WTC11 (cell line): ENCODE measurements around the gene P3H3. TPM values are rescaled to one million over a fixed set of nuclear protein-coding genes. Genes with fewer than 3 reads are reported as not detected.
"Not testable (repeated sequence)": the region's sequence is repeated elsewhere in the genome, so short reads cannot be mapped to it uniquely, and the experiment has no call there.

Experiments
- ATAC-seq: fragments of 200-7000 bp; cut with Tn5 transposase; 2 replicates; pipeline ENCODE4 v1.10.0; 2021; ENCODE audit warnings: mild to moderate bottlenecking, moderate library complexity
- CTCF ChIA-PET: fragments of 300-600 bp; sonication (Branson Sonifier 250); formaldehyde crosslinking; loops from one replicate; lab custom pipeline; 2021; ENCODE audit warnings: antibody characterized with exemption; lab: Charles Lee
- POLR2A ChIA-PET: fragments of 350-600 bp; sonication (Branson Sonifier 250); formaldehyde crosslinking; loops from one replicate; lab custom pipeline; 2021; ENCODE audit warnings: antibody characterized with exemption; lab: Charles Lee
- DNase-seq: peaks from one replicate; pipeline ENCODE4 v3.0.0; 2021; ENCODE audit warnings: low spot score
- H3K27ac Mint-ChIP-seq: 2 replicates; pipeline ENCODE4 v1.8.0; 2021; ENCODE audit warnings: mixed read lengths
- H3K27me3 Mint-ChIP-seq: 2 replicates; pipeline ENCODE4 v1.8.0; 2021; ENCODE audit warnings: low read depth, mild to moderate bottlenecking, moderate library complexity, mixed read lengths
- H3K36me3 Mint-ChIP-seq: 2 replicates; pipeline ENCODE4 v1.8.0; 2021; ENCODE audit warnings: mixed read lengths
- H3K4me1 Mint-ChIP-seq: 2 replicates; pipeline ENCODE4 v1.8.0; 2022; ENCODE audit warnings: mixed read lengths
- H3K4me3 Mint-ChIP-seq: 2 replicates; pipeline ENCODE4 v1.8.0; 2021; ENCODE audit warnings: mild to moderate bottlenecking, moderate library complexity, mixed read lengths
- H3K9me3 Mint-ChIP-seq: 2 replicates; pipeline ENCODE4 v1.8.0; 2021; ENCODE audit warnings: mixed read lengths
- AFF4 ChIP-seq: sonication (generic); formaldehyde crosslinking; IDR thresholded peaks from 2 replicates; pipeline ENCODE4 v1.8.1; 2023; ENCODE audit warnings: mild to moderate bottlenecking, missing genetic modification reagents, borderline replicate concordance
- ATF6 ChIP-seq: sonication (generic); formaldehyde crosslinking; IDR thresholded peaks from 2 replicates; pipeline ENCODE4 v1.8.1; 2023; ENCODE audit warnings: mild to moderate bottlenecking, missing genetic modification reagents
- CTCF ChIP-seq: fragments of 200-600 bp; IDR thresholded peaks from 2 replicates; pipeline ENCODE4 v1.8.0; 2022; ENCODE audit warnings: antibody characterized with exemption
- EMX1 ChIP-seq: fragments of 250-450 bp; sonication (Bioruptor Pico); IDR thresholded peaks from 2 replicates; pipeline ENCODE4 v1.8.0; 2021; ENCODE audit warnings: mild to moderate bottlenecking
- ETV6 ChIP-seq: sonication (generic); formaldehyde crosslinking; IDR thresholded peaks from 2 replicates; pipeline ENCODE4 v1.8.1; 2022; ENCODE audit warnings: mild to moderate bottlenecking, missing genetic modification reagents
- MLX ChIP-seq: sonication (generic); formaldehyde crosslinking; IDR thresholded peaks from 2 replicates; pipeline ENCODE4 v1.8.1; 2023; ENCODE audit warnings: mild to moderate bottlenecking, missing genetic modification reagents, moderate library complexity
- PRRX2 ChIP-seq: fragments of 250-450 bp; sonication (Bioruptor Pico); IDR thresholded peaks from 2 replicates; pipeline ENCODE4 v1.8.0; 2021; ENCODE audit warnings: mild to moderate bottlenecking
- SMAD3 ChIP-seq: sonication (generic); formaldehyde crosslinking; IDR thresholded peaks from 2 replicates; pipeline ENCODE4 v1.8.0; 2022; ENCODE audit warnings: missing genetic modification reagents, mild to moderate bottlenecking, borderline replicate concordance
- TEAD4 ChIP-seq: sonication (generic); formaldehyde crosslinking; IDR thresholded peaks from 2 replicates; pipeline ENCODE4 v1.8.0; 2022; ENCODE audit warnings: mild to moderate bottlenecking, missing genetic modification reagents
- ZMAT4 ChIP-seq: fragments of 250-450 bp; sonication (Bioruptor Pico); IDR thresholded peaks from 2 replicates; pipeline ENCODE4 v1.9.0; 2021; ENCODE audit warnings: mild to moderate bottlenecking
- ZNF423 ChIP-seq: fragments of 250-450 bp; sonication (Bioruptor Pico); IDR thresholded peaks from 2 replicates; pipeline ENCODE4 v2.1.2; 2022; ENCODE audit warnings: mild to moderate bottlenecking, moderate library complexity
- ZNF671 ChIP-seq: fragments of 250-450 bp; sonication (Bioruptor Pico); IDR thresholded peaks from 2 replicates; pipeline ENCODE4 v1.8.0; 2021; ENCODE audit warnings: mild to moderate bottlenecking
- total RNA-seq: library from RNA; stranded (reverse); gene quantifications from 3 replicates; pipeline ENCODE4 v1.2.3, GENCODE V29; 2021

P3H3 gene
- total RNA-seq, 1 experiment from 2014 or later: 50.7 TPM

- no peak for TF ChIP-seq AFF4 (CRISPR knock-in tag)
- TF ChIP-seq MLX (CRISPR knock-in tag): 0 out of 2 replicates have a peak, but pooled peaks have one; percentile 64
- no peak for TF ChIP-seq ATF6
Measured at GRCh38 chr12:6867413-6868210, 39.4 kb downstream of the P3H3 start, which contains the start of gene TPI1 (continued).

GRCh38 chr12:6868211-6869048 lies 40.2 kb downstream of the P3H3 start:
- DNase-seq (no peak), ATAC-seq (no peak)
- Mint-ChIP-seq H3K4me1 (peaks cover 60% of the 10 kb centered on the region), H3K4me3 (peak overlapping the region; percentile 89), H3K9me3 (no peaks in the 10 kb centered on the region), H3K36me3 (peaks cover 56% of the 10 kb centered on the region), H3K27me3 (no peaks in the 10 kb centered on the region), H3K27ac (peak overlapping the region; percentile 88)
- CTCF ChIA-PET: interaction anchor here (1.1 to 8.5 kb wide), 27 partner anchors 7 to 331 kb away, joined by 3 to 181 read pairs (median 5); partner anchors contain the start of genes ATN1, C12orf57, CDCA3 and ENO2
- POLR2A ChIA-PET: interaction anchor here (0.6 to 4.3 kb wide), 12 partner anchors 16 to 115 kb away, joined by 3 to 33 read pairs (median 8); partner anchors contain the start of genes ATN1, C12orf57, CDCA3 and ENO2
- no peak for TF ChIP-seq ZNF423
- TF ChIP-seq ZNF671 (CRISPR knock-in tag): no peak

GRCh38 chr12:6869049-6870021 lies 41.1 kb downstream of the P3H3 start:
- H3K27me3 Mint-ChIP-seq: no peaks in the 10 kb centered on the region
- ATAC-seq (peak; percentile 0), DNase-seq (peak; percentile 94)
- no peaks in the 10 kb centered on the region for H3K9me3 Mint-ChIP-seq
- H3K27ac Mint-ChIP-seq: peak overlapping the region; percentile 88
- H3K36me3 Mint-ChIP-seq: peaks cover 50% of the 10 kb centered on the region
- POLR2A ChIA-PET: interaction anchor here (0.6 to 4.3 kb wide), 13 partner anchors 17 to 533 kb away, joined by 3 to 33 read pairs (median 7); partner anchors contain the start of genes ATN1, C12orf57, CDCA3 and LRRC23
- peak; percentile 59; the same call in 1 of the 2 replicates for TF ChIP-seq SMAD3 (CRISPR knock-in tag)
- no peak for TF ChIP-seq ZMAT4 (CRISPR knock-in tag)
- 0 out of 2 replicates have a peak, but pooled peaks have one; percentile 11 for TF ChIP-seq PRRX2 (CRISPR knock-in tag)
- 0 out of 2 replicates have a peak, but pooled peaks have one; percentile 41 for TF ChIP-seq ETV6 (CRISPR knock-in tag)
- TF ChIP-seq EMX1 (CRISPR knock-in tag): peak; percentile 39; the same call in 1 of the 2 replicates
- TF ChIP-seq CTCF: peak; percentile 91
- no peak for TF ChIP-seq TEAD4 (CRISPR knock-in tag)
- CTCF ChIA-PET: interaction anchor here (1.0 to 8.5 kb wide), 39 partner anchors 8 to 332 kb away, joined by 3 to 181 read pairs (median 5); partner anchors contain the start of genes ATN1, C12orf57, CDCA3 and COPS7A
- H3K4me1 Mint-ChIP-seq: peaks cover 60% of the 10 kb centered on the region
- peak overlapping the region; percentile 89 for H3K4me3 Mint-ChIP-seq

- Mint-ChIP-seq H3K4me3 (peak overlapping the region; percentile 89), H3K4me1 (peaks cover 62% of the 10 kb centered on the region), H3K36me3 (peaks cover 43% of the 10 kb centered on the region), H3K27ac (peak overlapping the region; percentile 96)
- POLR2A ChIA-PET: interaction anchor here (2.7 to 3.3 kb wide), 2 partner anchors 55 to 73 kb away, joined by 15 to 33 read pairs; partner anchors contain the start of genes C12orf57 and RNU7-1
- CTCF ChIA-PET: interaction anchor here (1.1 to 8.5 kb wide), 8 partner anchors 17 to 69 kb away, joined by 3 to 181 read pairs (median 27); partner anchors contain the start of genes CDCA3, ENO2, GPR162 and LRRC23
- not testable (repeated sequence) for H3K27me3 Mint-ChIP-seq, H3K9me3 Mint-ChIP-seq, ATAC-seq, DNase-seq
Measured at GRCh38 chr12:6870304-6870703, 42.1 kb downstream of the P3H3 start.
